ENCODE results near the gene ANKMY2.
"Not testable (repeated sequence)": the region's sequence is repeated elsewhere in the genome, so short reads cannot be mapped to it uniquely, and the experiment has no call there.

Gene ANKMY2

DNA sequence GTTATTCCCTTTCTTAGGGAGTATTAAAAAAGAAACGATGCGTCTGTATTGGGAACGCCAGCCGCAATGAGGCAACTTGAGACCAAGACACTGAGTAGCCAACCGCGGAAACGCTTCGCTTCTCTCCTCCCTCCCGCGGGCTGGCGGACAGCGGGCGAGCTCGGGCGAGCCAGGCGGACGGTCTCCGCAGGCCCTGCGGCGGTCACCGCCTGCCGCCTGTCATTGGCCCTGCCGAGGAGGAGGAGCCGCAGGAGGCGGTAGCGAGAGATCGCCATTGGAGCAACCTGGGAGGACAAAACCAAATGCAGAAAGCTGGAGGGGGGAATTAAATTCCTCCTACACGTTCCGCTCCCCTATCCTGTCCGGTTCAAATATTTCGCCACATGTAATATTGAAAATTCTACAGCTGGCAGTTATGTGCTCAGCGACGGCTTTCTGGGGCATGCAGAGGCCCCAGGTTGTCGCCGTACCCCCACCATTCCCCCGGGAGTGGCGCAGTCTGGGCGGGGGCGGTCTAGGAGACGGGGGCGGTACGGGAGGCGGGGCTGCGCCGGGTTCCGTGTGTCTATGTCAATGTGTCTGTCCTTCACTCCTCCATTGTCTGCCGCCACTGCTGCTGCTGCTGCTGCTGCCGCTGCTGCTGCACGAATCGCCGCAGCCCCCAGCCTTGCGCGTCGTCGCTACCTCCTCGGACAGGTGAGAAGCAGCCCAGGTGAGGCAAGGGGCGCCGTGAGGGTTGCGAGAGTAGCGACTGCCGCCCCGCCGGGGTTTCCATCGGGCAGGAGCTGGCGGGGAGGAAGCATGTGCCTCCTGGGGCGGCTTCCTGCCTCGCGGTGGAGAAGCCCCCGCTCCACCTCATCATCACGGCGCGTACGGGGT is at the start of gene ANKMY2, which contains the start of gene BZW2:
Gene ANKMY2 (minus strand): TSS at position 162 of the 879 bp plus-strand sequence. CDS start 181 bp downstream, outside the sequence.
Gene BZW2 (plus strand): TSS at position 589 of the 879 bp plus-strand sequence. CDS start 19,263 bp downstream, outside the sequence.
- DNase-seq (ENCODE audit: low read depth), result peak; percentile 83

DNA sequence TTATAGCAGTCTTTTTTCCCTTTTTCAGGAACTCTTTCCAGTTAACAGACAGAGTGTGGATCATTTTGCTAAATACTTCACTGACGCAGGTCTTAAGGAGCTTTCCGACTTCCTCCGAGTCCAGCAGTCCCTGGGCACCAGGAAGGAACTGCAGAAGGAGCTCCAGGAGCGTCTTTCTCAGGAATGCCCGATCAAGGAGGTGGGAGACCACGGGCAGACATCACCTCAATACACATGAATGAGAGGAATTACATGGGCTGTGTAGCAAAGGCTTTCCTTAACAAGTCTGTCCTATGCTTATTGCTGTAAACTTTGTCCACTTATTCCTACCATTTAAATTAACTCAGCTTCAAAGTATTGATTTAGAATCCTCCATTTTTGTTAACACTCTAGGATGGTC is 49.3 kb upstream of the ANKMY2 start:
- DNase-seq (ENCODE audit: low read depth), result no peak

DNA sequence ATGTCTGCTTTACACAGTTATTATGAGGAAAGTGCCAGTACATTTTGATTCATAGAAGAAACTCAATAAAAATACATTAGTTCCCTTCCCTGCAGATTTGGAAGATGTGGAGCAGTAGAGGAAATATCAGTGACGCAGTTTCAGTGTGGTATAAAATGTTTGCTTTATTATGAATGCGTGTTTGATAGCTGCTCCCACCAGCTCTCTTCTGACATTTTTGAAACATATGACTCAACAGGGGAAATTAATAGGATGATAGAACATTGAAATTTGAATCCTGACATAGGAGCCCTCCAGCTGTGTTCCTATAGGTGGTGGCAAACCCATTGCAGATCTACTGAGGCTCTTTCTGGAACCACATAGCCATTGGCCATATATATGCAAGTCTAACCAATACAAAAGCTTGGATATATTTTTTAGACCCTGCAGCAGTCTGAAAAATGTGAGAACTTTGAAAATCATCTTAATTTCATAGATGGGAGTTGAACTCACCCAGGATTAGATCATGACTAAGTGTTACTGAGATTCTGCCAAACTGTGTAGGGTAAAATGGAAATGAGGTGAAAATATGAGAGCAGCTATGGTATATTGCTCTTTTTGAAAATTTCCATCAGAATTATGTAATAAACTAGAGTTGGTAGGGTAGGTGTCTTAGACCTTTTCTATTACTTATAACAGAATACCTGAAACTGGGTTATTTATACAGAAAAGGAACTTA is 48.2 kb upstream of the ANKMY2 start:
- DNase-seq (ENCODE audit: low read depth), result no peak

GRCh38 chr7:16691241-16691640 is 45.7 kb upstream of the ANKMY2 start:
- no peak for DNase-seq (ENCODE audit: low read depth)

DNA sequence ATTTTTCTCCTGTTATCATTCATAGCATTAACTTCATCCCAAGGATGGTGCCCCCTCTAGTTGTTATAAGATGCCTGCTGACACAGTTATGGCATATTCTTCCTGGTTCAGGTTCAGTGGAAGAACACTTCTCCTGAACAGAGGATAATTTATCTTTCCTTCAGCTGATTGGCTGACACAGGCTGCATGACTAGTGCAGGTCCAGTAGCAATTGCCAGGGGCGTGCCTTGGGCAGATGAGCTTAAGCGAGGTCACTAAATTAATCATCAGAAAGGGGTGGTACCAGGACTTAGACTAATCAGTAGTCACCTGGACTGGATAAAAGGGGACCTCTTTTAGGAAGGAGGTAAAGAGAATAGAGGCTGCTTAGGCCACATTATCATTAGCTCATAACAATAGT is 42.7 kb upstream of the ANKMY2 start:
- no peak for DNase-seq (ENCODE audit: low read depth)

GRCh38 chr7:16685535-16685934 is 40.0 kb upstream of the ANKMY2 start:
- no peak for DNase-seq (ENCODE audit: low read depth)

DNA sequence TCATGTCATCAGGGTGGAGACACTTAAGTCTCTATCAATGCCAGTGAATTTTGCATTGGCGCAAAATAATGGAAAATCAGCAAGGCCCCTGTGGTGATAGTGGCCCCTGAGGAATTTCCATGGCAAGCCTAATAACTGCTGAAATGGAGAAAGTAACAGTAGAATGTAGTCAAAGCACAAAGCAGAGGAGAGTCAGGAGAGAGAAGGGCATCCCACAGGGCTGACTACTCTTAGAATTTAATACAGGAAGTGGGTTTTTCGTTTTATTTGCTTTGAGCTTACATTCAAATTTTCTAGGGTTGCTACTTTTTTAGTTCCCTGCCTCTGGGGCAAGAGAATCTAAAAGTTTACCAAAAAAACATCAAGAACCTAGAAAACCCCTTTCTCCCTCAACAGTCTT is 39.4 kb upstream of the ANKMY2 start:
- DNase-seq (ENCODE audit: low read depth), result no peak

DNA sequence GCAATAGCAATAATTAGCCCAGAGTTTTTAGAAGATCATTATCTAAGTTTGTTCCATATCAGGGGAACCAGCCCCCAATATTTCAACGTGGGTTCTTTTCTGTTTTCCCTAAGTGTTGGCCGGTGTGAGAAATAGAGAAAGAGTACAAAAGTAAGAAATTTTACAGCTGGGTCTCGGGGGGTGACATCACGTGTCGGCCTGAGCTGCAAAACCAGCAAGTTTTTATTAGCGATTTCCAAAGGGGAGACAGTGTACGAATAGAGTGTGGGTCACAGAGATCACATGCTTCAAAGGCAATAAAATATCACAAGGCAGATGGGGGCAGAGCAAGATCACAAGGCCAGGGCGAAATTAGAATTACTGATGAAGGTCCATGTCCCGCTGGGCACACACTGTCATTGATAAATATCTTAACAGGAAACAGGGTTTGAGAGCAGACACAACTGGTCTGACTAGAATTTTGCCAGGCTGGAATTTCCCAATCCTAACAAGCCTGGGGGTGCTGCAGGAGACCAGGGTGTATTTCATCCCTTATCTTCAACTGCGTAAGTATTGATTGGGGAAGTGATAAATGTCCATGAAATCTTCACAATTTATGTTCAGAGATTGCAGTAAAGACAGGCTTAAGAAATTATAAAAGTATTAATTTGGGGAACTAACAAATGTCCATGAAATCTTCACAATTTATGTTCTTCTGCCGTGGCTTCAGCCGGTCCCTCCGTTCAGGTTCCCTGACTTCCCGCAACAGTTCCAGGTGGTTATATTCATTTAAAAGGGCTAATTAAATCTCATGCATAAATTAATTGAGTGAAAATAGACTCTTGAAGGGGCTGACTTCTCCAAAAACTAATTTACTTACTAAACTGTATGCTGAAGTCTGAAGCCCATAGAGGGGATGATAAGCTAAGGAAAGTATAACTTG is 33.4 kb upstream of the ANKMY2 start:
- not testable (repeated sequence) for DNase-seq (ENCODE audit: low read depth)

DNA sequence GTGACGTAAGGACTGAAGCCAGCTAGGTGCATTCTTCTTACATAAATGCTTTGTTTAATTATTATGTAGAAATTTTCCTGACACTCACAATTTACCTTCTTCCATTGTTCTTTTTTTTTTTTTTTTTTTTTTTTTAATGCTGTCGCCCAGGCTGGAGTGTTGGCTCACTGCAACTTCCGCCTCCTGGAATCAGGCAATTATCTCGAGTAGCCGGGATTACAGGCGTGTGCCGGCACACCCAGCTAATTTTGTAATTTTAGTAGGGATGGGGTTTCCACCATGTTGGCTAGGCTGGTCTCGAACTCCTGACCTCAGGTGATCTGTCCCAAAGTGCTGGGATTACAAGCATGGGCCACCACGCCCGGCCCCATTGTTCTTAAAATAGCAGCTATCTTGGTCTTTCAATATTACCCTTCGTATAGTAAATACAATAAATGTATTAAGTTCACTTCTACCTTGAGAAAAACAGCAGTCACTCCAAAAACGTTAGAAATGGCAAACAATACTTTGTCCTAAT is 32.5 kb upstream of the ANKMY2 start:
- DNase-seq (ENCODE audit: low read depth), result no peak

DNA sequence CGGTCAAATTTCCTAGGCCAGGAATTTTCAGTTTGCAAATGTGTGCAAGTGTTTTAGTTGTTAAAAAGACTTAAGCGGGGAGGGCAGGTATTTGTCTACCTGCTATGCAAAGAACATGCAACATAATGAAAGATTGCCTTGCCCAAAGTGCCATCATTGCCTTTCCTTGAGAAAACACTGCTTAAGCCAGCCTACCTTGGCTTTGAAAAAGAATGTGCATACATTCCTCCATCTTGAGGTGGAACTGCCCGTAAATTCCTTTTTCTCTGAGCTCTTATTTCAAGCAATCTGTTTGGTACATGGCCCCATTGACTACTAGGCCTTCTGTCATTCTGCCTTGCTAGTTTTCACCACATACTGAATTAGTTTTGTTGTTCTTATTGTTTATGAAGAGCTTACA is 29.7 kb upstream of the ANKMY2 start:
- DNase-seq (ENCODE audit: low read depth), result no peak

- no peak for DNase-seq (ENCODE audit: low read depth)
Observed at GRCh38 chr7:16671811-16672210, 26.3 kb upstream of the ANKMY2 start.

DNA sequence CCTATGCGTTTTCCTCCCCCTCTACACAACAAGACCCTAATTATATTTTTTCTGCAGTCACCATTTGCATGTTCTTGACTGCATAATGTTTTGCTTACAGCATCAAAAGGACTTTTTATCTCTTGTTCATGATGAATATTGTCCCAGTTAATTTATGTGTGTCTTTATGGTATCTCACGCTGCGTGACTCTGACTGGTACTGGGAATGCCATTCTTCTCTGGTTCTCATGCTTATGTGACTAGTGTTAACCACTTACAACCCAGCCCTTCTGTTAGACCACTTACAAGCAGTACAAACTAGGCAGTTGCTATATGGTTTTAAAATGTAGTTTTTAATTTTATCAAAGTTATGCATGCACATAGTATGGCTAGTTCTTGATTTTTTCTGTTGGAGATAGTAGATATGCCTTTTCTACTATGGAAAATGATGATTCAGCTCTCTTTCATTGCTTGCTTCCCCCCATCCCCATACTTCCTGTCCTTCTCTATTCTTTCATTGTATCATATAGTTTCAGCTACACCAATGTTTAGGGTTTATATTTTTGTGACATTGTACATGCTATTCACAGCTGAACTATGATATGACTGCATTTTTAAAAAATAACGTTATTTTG is 25.3 kb upstream of the ANKMY2 start:
- no peak for DNase-seq (ENCODE audit: low read depth)

DNA sequence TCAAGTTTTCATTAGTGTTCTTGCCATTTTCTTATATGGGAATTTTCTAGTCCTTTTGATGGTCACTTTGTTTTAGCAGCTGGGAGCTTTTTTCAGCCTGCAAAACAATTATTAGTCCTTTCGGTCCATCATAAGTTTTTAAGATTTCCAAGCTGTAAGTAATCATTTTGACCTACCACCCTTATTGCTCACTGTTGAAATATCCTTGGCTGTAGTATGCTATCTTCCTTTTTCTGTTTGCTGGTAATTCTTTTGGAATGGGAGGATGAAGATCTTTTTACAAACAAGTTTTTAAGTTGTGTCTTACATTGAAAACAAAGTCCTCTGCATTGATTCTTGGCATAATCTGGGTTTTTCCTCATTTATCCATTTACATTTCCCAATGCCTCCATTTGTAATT is 24.5 kb upstream of the ANKMY2 start:
- no peak for DNase-seq (ENCODE audit: low read depth)

DNA sequence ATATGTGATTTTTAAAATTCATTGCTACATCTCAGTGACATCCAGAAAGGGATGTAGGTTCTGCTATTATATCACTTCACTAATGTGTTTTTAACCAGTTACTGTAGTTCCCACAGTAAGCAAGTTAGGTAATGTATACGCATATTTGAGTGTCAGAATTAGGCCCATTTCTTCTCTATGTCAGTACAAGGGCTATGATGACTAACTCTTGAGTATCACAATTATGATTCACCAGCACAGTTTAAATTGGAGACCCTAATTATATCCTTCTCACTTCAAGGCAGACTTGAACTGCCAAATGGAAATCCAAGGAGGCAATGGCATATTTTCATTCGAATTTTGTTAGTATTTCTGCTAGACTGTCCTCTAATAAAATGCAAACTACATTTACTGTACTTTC is 24.0 kb upstream of the ANKMY2 start:
- no peak for DNase-seq (ENCODE audit: low read depth)

GRCh38 chr7:16668978-16669377 is 23.4 kb upstream of the ANKMY2 start:
- DNase-seq (ENCODE audit: low read depth), result no peak

DNA sequence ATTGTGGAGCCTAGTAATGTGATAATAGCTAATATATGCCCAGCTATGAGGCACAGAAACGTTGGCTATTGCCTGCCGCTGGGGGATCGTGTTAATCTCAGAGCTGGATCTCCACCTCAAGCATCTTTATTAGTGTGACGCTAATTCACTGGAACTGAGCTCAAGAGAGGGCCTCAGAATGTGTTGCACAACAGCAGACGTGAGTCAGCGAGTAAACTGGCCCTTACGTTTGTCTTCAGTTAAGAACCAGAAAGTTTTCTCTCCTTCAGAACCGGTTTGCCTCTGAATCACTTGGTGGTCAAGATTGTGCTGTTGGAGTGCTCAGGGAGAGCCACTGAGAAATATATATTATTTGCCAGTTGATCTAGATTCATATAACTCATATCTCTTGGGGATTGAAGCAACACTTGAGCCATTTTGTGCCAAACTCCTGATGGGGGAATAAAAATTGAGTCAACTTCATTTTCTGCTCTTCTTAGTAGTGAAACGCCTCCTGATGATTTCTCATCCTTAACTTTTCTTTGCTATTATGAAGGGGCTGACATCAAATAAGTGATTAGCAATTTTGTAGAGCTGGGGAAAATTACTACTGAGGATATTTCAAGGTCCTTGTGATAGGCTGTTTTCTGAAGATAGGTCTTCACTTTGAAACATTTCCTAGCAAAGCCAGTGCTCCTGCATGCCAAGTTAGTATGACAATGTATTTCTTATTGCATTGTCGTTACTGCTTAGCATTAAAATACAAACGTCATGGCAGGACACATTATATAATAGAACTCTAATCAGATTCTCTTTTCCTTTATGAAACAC is 22.7 kb upstream of the ANKMY2 start:
- DNase-seq (ENCODE audit: low read depth), result no peak

DNA sequence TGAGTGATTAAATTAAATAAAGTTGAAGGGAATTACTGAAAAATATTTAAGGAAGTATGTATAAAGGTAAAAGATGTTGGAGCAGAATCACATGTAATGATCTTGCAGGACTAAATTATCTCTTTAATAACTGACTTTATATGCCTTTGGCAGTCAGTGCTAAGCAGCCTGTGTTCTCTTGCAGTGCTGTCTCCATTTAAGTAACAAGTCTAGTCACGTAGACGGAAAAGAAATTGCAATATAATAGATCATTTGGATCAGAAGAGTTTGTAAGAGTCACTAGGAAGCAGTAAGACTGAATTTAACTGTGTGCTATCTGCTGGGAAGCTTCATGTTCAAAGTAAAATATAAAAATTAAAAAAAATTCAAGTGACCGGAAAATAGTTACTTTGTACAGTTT is 21.8 kb upstream of the ANKMY2 start:
- DNase-seq (ENCODE audit: low read depth), result no peak

- no peak for DNase-seq (ENCODE audit: low read depth)
Observed at GRCh38 chr7:16661924-16662323, 16.4 kb upstream of the ANKMY2 start.

DNA sequence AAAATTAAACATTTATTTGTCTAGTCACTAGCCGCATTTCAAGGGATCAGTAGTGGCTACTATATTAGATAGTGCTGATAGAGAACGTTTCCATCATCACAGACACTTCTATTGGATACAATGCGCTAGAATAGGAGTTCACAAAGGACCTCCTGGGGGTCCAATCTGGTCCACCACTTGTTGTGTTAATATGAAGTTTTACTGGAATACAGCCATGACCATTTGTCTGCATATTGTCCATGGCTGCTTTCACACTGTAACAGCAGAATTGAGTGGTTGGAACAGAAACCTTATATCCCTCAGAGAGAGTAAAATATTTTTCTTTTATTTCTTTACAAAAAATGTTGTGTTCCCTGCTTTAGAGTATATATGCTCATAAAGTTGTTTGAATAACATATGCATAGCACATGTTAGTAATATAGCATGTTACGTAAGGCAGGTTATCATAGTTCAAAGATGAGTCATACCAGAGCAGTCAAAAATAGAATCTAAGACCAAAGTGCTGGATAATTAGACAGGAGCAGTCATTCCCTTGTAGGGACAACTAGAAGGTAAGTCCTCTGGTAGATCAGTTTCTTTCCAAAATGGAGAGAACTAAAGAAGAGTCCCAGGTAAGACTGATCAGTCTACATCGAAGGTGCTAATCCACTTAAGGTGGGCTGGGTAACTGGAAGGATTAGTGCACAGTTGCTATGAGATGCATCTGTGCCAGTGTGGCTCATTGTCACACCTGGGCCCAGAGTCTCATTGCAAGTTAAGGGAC is 15.3 kb upstream of the ANKMY2 start:
- no peak for DNase-seq (ENCODE audit: low read depth)
